Putamen (tissue), 1 donor: Measurements from ENCODE around the gene TCF15.
"Not testable (repeated sequence)": the region's sequence is repeated elsewhere in the genome, so short reads cannot be mapped to it uniquely, and the experiment has no call there.

Experiments used
- DNase-seq: peaks from one replicate; pipeline ENCODE4 v3.0.0-alpha.2; 2016; ENCODE audit warnings: low spot score

The TCF15 gene

GRCh38 chr20:642013-642397 lies 31.9 kb upstream of the TCF15 start:
- not testable (repeated sequence) for DNase-seq

- DNase-seq: no peak
Observed at GRCh38 chr20:641516-641875, 31.4 kb upstream of the TCF15 start.

GRCh38 chr20:640674-641515 lies 30.8 kb upstream of the TCF15 start:
- no peak for DNase-seq

DNA sequence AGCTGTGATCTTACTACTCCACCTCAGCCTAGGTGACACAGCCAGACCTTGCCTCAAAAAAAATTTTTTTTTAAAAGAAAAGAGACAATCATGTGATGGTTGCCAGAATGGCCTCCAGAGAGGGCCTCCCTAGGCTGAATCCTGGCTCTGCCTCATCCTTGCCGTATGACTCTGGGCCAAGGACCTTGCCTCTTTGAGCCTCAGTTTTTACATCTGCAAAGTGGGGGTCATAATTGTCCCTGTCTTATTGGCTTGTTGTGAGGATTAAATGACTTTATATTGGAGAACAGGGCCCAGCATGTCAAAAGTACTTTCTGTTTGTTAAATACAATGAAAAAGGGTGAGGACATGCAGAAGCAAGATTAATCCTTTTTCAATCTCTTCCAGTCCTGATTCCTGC lies 28.5 kb upstream of the TCF15 start:
- no peak for DNase-seq

DNA sequence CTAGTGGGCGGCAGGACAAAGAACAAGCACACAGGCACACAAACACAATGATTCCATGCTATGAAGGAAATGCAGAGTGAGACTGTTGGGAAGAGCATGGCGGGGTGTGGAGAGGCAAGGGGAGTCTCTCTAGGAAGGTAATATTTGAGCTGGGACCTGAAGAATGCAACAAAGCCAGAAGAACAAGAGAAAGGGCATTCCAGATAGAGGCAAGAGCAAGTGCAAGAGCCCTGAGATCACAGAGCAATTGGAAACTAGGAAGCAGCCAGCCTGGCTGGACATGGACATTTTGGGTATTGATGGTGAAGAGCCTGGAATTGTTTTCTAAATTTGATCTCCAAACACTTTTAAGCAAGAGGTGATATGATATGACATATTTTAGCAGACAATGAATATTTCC lies 27.4 kb upstream of the TCF15 start:
- DNase-seq: no peak

DNA sequence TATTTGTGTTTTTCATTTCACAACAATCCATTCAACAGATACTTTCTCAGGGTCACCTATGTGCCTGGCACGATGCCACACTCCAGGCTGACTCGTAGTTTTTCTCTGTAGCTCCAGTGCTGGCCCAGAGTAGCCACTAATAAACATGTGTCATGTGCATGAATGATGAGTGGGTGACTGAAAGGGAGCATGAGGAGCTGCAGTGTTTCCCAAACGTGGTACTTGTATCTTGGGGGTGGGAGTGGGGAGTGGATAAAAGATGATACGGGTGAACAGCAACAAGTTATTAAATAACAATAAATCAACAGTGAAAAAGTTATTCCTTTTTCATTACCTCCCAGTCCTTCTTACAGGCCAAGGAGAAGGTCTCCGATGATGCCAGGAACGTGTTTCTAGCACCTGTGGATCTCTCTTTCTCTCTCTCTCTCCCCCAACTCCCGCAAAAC lies 25.8 kb upstream of the TCF15 start:
- no peak for DNase-seq

DNA sequence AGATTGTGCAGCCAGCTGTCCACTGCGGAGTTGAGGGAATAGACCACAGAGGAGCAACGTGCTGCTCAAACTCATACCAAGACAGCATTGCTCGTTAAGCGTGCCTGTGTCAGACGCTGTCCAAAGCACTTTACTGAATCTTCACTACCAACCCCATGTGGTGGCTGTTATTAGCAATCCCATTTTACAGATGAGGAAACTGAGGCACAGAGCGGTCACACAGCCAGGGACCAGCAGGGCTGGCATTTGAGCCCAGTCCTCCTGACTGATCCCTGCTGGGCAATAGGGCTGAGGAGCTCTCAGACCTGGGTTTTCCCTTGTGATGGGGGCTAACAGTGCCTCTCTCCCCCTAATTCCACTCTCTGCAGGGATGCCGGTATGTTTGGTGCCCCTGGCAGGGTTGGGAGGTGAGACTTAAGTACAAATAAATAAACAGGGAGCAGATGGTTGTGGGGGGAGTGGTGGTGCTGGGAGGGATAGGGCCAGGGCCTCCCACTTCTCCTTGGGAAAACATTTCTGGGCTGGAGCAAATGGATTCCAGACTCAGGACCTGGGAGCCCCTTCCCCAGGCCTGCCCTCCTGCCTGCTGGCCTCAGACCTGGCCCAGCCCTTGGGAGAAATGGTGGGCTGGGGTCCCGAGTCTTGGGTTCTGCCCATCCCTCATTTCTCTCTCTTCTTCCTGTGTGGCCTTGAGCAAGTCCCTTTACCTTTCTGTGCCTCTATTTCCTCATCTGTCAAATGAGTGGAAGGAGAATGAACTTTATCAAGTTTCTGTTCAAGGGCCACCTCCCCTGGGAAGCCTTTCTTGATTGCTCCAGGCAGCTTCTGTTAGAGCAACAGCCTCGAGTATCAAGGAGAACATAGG lies 25.2 kb upstream of the TCF15 start:
- no peak for DNase-seq

GRCh38 chr20:634148-634925 lies 24.2 kb upstream of the TCF15 start:
- DNase-seq: no peak

- DNase-seq: no peak
Observed at GRCh38 chr20:631101-631500, 21.0 kb upstream of the TCF15 start.

- DNase-seq: no peak
Observed at GRCh38 chr20:626579-626978, 16.5 kb upstream of the TCF15 start.

DNA sequence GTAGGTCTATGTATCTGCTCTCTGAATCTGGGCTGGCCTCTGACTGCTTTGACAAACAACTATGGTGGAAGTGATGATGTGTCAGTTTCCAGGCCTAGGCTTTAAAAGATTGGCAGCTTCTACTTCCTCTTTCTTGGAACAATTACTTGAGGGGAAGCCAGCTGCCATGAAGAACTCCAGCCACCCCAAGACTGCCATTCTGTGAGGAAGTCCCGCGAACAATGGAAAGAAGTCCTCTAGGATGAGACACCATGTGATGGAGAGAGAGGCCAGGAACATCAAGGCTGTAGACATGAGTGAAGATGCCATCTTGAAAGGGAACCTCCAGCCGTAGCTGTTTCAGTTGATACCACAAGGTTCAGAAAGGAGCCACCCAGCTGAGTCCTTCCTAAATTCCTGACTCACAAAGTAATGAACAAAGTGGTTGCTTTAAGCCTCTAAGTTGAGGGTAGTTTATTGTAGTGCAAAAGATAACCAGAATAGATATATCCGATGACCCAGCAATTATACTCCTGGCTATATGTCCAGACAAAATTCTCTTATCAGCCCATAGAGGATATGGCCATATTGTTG lies 15.3 kb upstream of the TCF15 start:
- no peak for DNase-seq

GRCh38 chr20:623704-624103 lies 13.6 kb upstream of the TCF15 start:
- no peak for DNase-seq

GRCh38 chr20:623021-623420 lies 12.9 kb upstream of the TCF15 start:
- DNase-seq: no peak

GRCh38 chr20:622161-622560 lies 12.1 kb upstream of the TCF15 start:
- no peak for DNase-seq

DNA sequence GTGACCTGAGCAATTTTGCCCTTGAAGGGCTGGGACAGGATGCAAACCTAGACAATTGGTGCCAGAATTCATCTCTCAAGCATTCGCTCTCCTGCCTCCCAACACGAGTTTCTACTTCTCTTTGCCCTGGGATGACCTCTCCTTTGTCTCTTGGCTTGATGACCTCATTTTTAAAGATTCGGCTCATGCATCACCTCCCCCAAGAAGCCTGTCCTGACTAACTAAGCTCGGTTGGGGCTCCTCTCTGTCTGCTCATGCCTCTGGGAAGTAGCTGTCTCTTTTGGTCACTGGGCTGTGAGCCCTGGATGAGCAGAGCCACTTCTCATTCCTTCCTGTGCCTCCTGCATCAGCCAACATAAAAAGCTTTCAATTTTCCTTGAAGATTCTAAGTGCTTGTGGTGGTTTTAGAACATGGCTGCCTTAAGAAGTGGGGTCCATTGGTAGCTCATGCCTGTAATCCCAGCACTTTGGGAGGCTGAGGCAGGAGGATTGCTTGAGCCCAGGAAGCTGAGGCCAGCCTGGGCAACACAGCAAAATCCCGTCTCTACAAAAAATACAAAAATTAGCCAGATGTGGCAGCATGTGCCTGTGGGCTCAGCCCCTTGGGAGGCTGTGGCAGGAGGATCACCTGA lies 11.1 kb upstream of the TCF15 start:
- DNase-seq: no peak

- DNase-seq: no peak
Observed at GRCh38 chr20:620246-620645, 10.1 kb upstream of the TCF15 start.

DNA sequence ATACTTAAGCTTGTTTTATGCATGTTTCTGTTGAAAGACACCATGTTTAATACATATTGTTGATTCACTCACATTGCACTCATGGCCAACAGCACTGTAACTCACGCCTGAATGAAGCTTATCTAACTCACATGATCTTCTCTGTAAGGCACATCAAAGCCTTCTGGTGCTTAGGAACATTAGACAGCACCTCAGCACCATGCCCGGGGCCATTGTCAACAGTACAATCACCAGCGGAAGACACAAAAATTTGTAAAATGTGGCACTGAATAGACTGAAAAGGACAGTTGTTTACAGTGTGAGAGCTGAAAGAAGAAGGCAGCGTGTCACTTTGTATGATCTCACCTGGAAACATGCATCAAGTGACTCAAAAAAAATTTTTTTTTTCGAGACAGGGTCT lies 8.9 kb upstream of the TCF15 start:
- no peak for DNase-seq

DNA sequence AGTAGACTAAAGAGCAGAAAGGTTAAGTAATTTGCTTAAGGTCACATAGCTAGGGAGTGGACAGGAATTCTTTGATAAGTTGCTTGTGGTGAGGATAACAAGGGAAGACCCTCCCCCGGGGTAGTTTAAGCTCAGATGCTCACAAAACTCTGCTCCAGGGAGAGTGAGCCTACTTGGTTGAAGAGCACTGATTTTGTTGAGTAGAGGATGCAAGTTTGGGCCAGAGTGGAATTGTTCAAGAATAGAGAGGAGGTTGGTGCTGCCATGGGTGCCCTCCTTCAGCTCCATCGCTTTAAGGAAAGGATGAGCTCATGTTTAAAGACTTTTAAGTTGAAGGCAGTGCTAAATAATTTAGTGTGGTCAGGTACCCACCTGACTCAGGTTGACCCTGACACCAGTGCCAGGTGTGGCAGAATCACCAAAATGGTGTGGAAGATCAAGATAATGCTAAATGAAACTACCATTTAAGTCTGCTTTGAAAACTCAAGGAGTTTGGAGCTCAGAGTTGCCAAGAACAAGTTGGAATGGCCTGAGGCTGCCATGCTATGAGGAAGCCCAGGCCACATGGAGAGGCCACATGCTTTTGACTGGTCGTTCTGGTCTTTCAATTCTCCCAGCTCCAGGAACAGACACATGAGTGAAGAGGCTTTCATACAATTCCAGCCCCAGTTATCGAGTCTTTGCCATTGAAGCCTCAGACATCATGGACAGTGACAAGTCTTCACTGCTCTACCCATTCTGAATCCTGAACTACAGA lies 8.0 kb upstream of the TCF15 start:
- no peak for DNase-seq

DNA sequence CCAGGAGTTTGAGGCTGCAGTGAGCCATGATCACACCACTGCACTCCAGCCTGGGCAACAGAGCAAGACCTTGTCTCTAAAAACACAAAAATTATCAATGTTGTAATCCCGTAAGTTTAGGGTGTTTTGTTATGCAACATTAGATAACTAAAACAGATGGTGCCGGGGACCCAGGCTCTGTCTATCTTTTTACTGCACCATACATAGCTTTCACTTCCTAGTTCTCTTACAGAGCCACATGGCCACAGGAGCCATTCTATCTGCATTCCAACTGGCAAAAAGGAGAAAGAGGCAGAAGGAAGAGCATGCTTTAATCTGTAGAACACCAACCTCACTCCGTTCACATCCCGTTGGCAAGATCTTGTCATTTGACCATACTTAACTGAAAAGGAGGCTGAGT lies 5.4 kb upstream of the TCF15 start:
- DNase-seq: no peak

- DNase-seq: no peak
Observed at GRCh38 chr20:611843-612185, 1.7 kb upstream of the TCF15 start.
